ENCODE measurements around the gene GIGYF2.

GIGYF2 gene

DNA sequence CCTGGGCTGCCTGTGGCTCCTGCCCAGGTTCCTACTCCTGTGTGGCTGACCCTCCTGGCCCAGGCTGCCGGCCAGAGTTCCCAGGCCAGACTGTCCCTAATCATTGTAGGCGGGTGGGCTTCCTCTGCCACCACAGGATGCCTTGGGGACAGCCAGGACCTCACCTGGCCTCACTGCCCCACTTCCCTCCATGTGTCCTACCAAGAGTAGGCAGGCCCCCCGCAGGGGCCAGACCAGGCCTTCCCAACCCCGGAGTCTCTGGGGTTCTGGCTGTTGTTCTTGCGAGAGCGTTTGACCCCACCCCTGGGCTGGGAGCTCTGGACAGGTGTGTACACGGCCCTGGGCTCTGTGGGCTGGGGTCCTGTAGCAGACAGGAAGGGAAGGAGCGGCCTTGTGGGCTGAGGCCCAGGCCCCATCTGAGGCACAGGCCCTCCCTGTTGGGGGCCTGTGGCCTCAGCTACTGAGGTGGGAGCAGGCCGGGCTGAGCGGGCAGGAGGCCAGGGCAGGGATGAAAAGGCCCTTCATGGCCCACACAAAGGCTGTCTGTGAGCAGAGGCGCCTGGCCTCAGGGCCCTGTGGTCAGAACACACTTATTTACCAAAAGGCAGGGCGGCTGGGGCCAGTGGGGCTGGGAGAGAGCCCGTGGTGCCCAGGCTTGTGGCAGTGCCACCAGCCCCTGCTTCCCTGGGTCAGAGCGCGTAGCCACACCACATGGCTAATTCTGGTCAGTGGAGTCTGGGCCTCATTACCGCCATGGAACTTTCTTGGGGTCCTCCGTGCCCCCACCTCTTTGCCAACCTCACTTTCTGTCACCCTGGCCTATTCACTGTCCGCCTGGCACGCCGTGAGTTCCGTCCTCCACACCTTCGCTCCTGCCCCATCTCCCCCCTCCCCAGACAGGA lies 175.0 kb downstream of the GIGYF2 start:
- H3K4me3 ChIP-seq (ENCODE audit: low read depth, low read length) = no peak overlapping the region
- no peak for TF ChIP-seq CTCF (IDR thresholded peaks at IDR 0.05; ENCODE audit: control insufficient read depth, extremely low read depth, insufficient read depth)
- no peak for DNase-seq (ENCODE audit: low read depth)

DNA sequence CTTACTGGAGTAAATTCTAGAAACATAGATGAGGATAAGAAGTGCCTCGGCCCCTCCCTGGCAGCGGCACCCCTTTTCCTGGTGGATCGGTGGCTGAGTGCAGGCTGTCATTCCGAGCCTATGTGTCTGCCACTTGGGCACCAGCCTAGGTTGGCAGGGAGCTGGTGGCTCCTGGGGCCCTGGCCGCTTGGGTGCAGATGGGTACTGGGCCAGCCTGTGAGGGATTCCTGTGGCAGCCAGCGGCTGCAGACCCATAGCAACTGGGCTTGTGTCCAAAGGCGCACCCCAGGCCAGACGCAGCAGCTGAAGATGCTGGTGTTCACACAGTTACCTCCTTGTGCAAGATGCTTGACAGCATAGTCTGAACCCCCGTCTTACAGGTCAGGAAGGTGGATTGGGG lies 175.7 kb downstream of the GIGYF2 start:
- H3K4me3 ChIP-seq (ENCODE audit: low read depth, low read length) = no peak overlapping the region
- TF ChIP-seq CTCF (IDR thresholded peaks at IDR 0.05; ENCODE audit: control insufficient read depth, extremely low read depth, insufficient read depth) = no peak
- DNase-seq (ENCODE audit: low read depth) = no peak

DNA sequence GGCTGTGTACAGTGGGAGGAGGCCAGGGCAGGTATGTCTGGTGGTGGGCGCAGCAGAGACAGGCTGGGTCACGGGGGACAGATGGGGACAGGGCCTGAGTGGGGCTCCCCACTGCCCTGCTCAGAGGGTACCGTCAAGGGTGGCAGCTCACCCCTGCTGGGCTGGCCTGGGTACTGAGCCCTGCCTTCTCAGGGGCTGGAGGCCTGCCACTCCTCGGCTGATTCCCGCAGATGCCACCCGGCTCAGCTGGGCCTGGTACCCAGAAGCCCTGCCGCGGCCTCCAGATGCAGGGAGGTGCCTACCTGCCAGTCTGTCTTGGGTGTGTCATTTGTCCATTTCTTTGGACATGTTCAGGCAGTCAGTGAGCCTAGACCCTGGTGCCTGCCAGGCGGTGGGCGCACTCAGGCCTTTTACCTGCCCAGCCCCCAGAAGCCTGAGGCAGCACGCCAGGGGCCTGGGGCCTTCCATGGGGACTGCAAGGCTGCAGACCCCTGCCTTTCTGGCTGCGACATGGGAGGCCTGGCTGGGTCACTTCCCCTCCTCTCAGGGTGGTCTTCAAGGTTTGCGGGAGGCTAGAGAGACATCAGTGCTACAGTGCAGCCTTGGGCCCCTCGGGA lies 176.3 kb downstream of the GIGYF2 start:
- TF ChIP-seq CTCF (IDR thresholded peaks at IDR 0.05; ENCODE audit: control insufficient read depth, extremely low read depth, insufficient read depth) = no peak
- no peak for DNase-seq (ENCODE audit: low read depth)
- H3K4me3 ChIP-seq (ENCODE audit: low read depth, low read length) = no peak overlapping the region

- DNase-seq (ENCODE audit: low read depth) = no peak
- no peak overlapping the region for H3K4me3 ChIP-seq (ENCODE audit: low read depth, low read length)
- TF ChIP-seq CTCF (IDR thresholded peaks at IDR 0.05; ENCODE audit: control insufficient read depth, extremely low read depth, insufficient read depth) = no peak
Measured at GRCh38 chr2:232873909-232874641, 176.9 kb downstream of the GIGYF2 start.

- TF ChIP-seq CTCF (IDR thresholded peaks at IDR 0.05; ENCODE audit: control insufficient read depth, extremely low read depth, insufficient read depth) = no peak
- no peak overlapping the region for H3K4me3 ChIP-seq (ENCODE audit: low read depth, low read length)
- no peak for DNase-seq (ENCODE audit: low read depth)
Measured at GRCh38 chr2:232874677-232875223, 177.6 kb downstream of the GIGYF2 start.

DNA sequence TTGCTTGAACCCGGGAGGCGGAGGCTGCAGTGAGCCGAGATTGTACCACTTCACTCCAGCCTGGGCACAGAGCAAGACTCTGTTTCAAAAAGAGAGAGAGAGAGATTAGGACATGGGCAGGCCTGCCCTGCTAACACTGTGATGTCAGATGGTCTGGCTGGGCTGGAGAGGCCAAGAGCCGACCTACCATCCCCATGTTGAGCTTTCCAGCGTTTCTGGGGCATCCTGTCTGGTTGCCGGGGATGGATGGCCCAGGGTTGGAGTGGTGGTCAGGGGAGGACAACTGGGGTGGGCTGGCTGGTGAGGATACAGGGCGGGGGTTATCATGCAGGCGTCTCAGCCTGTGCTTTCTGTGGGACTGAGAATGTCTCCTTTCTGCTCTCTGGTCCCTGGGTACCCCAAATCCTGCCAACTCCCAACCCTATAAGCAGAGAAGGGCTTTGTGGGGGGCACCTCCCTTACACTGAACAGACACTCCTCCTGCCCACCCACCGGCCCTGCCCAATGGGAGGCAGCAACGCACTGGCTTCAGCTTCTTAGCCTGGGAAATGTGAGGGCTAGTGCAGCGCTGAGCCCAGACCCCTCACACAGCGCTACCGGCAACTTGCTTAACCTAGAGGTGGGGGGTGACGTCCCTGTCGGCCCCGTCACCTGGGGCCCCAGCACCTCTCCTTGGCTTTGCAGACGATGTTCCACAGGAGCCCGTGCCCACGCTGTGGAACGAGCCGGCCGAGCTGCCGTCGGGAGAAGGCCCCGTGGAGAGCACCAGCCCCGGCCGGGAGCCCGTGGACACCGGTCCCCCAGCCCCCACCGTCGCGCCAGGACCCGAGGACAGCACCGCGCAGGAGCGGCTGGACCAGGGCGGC lies 178.4 kb downstream of the GIGYF2 start:
- TF ChIP-seq CTCF (IDR thresholded peaks at IDR 0.05; ENCODE audit: control insufficient read depth, extremely low read depth, insufficient read depth) = peak; percentile 20; the same call in 1 of the 2 replicates
- DNase-seq (ENCODE audit: low read depth) = no peak
- peak overlapping the region; percentile 59 for H3K4me3 ChIP-seq (ENCODE audit: low read depth, low read length)

Measured in LNCaP clone FGC (cell line).